Activated CD4-positive, CD25-positive, alpha-beta regulatory T cell treated with anti-CD3 and anti-CD28 coated beads, Interleukin-2, amount 50 U/mL, for 16 hours (primary cell): ENCODE results near the gene MFSD2B.
"Not testable (repeated sequence)": the region's sequence is repeated elsewhere in the genome, so short reads cannot be mapped to it uniquely, and the experiment has no call there.

Experiments
- DNase-seq: peaks from one replicate; pipeline ENCODE4 v3.0.0-alpha.2; 2020; ENCODE audit warnings: low read depth, low spot score

MFSD2B gene

DNA sequence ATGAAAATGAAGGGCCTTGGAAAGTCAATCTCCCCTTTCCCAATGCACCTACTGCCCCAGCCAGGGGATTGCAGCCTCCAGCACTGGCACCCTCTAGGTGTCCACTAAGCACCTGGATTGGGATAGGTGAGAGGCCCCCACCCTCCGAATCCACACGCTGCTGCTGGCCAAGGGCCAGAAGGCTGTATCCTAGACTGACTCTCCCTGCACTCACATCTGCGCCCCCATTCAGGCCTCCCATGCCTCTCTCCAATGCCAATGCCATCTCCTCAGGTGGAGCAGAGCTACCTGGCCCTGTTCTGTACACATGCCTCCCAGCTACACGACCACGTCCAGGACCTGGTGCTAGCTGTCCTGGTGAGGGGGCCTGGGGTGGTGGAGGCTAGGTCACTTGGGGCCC lies 9.8 kb downstream of the MFSD2B start:
- no peak for DNase-seq

DNA sequence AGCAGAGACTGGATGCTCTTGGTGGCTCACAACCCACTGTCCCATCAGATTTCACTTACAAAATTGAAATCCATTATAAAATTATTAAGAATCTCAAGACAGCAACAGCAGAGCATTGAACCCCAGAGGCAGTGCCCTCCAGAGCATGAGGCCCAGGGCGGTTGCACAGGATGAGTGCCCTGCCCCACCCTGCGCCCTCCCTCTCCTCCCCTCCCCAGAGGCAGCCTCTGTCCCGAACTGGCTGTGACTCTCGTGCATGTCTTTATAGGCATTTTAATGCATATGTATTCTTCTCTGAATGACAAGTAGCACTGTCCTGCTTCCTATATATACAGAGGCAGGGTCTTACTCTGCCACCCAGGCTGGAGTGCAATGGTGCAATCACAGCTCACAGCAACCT lies 10.4 kb downstream of the MFSD2B start:
- DNase-seq, result no peak

DNA sequence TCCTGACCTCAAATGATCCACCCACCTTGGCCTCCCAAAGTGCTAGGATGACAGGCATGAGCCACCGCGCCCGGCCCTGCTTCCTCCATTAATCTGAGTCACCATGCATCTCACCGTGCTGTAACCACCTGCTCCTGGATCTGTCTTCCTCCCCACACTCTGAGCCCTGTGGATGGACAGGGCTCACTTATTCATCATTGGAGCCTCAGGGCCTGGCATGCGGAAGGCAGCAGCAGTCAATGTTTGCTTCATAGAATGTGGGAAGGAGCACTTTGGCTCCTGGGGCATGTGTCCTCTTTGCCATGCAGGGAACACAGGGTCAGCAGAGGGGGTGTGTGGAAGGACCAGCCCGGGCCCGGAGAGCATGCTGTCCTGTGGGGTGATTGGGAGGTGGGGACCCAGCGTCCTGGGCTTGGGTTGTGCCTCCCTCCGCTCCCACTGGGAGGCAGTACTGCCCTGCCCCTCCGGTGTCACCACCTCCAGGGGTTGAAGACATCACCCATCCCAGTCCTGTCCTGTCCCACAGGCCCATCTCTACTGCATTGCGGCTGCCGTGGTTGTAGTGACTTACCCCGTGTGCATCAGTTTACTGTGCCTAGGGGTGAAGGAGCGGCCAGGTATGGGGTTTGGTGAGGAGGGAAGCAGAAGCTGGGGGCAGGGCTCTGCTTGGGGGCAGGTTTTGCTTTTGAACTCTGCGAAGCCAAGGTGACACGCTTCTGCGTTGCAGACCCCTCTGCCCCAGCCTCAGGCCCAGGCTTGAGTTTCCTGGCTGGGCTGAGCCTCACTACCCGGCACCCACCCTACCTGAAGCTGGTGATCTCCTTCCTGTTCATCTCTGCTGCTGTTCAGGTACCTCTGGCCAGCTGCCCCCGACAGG lies 11.5 kb downstream of the MFSD2B start:
- no peak for DNase-seq

DNA sequence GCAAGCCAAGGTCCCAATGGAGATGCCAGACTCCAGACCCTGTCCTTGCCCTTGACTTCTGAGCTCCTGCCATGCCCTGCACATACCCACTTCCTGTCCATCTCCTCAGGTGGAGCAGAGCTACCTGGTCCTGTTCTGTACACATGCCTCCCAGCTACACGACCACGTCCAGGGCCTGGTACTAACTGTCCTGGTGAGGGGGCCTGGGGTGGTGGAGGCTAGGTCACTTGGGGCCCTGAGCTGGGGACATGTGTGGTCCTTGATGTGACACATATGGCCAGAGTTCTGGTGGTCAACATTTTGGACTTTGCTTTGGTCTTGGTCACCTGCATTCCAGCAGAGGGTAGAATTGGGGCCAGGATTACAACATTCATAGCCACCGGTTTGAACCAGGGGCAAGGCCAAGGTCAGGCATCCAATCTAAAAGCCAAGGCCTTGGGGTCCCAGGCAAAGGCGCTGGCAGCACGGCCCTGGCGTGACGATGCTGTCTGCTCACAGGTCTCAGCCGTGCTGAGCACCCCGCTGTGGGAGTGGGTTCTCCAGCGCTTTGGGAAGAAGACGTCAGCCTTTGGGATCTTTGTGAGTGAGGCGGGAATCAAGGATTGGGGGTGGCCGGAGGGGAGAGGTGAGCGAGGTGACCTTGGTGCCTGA lies 12.6 kb downstream of the MFSD2B start:
- no peak for DNase-seq

DNA sequence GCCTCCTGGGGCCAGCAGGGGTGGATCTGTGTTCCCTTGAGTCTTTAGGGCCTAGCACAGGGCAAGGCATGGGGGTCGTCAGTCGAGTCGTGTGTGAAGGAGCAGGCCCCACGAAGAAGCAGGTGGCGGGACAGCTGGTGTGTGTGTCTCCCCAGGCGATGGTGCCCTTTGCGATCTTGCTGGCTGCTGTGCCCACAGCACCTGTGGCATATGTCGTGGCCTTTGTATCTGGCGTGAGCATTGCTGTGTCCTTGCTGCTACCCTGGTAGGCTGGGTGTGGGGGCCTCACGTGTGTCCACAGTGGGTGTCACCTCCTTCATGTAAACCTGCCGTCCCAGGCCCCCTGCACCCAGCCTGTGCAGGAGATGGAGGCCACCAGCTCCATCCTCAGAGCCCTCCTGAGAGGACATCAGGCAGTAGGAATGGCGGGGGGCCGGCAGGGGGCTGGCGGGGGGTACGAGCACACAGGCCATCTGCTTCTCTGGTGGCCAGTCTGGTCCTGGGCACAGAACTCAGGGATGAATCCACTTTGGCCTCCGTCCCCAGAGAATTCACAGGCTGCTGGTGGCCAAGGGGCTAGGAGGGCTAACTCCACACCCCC lies 13.2 kb downstream of the MFSD2B start:
- no peak for DNase-seq

DNA sequence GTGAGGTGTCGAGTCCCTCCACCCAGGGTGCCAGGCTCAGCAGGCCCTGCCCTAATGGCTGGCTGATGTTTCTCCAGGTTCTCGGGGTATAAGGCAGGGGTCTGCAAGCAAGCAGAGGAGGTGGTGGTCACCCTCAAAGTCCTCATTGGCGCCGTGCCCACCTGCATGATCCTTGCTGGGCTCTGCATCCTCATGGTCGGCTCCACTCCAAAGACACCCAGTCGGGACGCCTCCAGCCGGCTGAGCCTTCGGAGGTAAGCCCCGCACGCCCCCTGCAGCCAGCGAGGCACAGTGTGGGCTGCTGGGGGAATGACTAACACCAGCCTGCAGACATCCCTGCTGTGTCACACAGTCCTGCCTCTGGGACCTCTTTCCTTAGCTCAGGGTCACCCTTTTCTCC lies 14.1 kb downstream of the MFSD2B start:
- no peak for DNase-seq

DNA sequence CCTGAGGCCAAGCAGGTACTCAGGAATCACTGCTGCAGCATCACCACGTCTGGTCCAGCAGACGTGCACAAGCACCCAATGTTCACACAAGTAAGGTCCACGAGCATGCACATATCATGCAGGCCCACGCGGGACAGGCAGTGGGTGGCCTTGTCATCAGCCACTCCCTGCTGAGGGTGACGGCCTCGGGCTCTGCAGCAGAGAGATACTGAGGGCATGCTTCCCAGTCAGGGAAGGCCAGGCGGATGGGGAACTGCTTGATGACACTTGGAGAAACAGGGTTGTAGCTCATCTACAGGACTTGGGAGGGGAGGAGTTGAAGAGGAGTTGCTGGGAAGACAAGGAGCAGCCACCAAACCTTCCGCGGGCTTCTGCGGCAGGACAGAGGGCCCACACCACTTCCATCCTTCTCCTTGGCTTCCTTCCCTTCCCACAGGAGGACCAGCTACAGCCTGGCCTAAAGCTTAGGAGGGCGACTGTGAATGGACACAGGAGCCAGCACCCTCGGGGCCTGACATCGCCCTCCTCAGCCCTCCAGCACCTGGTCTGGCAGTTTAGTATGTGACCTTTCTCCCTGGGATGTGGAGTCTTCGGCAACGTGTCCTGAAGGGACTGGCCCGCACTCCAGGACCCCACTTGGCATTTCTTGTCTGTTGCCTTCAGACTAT lies 15.2 kb downstream of the MFSD2B start:
- DNase-seq, result no peak

DNA sequence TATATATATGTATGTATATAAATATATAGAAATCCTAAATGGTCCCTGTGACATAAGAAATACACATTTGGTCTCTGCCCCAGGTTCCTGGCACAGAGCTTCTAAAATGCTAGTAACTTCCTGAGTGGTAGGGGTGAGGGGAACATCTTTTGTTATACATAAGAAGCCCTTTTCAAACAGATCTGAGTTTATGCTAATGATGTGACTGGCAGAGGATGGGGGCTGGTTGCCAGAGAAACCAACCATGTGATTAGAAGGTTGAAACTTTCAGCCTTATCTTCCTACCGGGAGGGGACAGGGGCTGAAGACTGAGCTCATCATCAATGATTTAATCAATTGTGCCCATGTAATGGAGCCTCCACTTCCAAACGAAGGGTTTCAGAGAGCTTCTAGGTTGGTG lies 16.3 kb downstream of the MFSD2B start:
- DNase-seq, result no peak

DNA sequence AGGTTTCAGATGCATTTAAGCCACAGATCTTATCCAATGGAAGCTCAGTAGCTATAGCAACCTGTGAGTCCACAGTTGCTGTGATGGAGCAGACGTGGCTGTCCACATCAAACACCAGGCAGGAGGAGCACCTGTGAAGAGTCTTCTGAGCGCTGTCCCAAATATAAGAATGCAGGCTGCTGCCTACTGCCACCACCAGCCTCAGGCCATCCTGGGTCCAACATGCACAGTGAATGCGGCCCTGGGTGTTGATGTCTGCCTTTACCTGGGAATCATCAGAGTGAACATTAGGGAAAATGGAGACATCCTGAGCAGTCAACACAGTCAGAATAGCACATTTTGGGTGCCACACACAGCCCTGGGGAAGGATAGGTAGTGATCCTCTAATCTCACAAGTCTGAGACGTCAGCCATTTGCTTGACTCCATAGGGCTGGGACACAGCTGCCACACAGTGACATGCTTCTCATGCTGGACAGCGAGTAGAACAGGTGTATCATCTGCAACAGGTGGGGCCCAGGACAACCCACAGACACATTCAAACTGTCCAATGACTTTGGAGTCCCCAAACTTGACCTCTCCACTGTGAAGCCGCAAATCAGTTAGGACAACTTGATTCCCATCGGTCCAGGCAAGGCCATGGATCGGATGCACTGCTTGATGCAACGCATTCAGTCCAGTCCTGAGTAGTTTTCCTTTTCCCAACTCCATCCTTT lies 29.1 kb downstream of the MFSD2B start:
- DNase-seq, result no peak

DNA sequence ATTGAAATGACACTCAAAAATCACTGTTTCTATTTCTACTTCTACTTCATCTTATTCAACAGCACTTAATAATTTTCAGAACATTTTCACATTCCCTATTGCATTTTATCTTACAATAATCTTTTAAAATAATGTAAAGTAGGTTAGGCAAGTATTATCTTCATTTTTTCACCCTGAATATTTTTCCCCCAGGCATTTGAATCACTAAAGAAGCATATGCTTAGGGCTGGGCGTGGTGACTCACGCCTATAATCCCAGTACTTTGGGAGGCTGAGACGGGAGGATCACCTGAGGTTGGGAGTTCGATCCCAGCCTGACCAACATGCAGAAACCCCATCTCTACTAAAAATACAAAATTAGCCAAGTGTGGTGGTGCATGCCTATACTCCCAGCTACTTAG lies 30.6 kb downstream of the MFSD2B start:
- DNase-seq, result no peak

DNA sequence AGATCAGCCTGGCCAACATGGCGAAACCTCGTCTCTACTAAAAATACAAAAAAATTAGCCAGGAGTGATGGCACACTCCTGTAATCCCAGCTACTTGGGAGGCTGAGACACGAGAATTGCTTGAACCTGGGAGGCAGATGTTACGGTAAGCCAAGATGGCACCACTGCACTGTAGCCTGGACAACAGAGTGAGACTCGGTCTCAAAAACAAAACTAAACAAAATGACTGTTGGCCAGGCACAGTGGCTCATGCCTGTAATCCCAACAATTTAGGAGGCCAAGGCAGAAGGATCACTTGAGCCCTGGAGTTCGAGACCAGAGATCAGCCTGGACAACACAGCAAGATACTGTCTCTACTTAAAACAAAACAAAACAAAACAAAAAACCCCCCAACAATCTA lies 33.2 kb downstream of the MFSD2B start:
- not testable (repeated sequence) for DNase-seq

DNA sequence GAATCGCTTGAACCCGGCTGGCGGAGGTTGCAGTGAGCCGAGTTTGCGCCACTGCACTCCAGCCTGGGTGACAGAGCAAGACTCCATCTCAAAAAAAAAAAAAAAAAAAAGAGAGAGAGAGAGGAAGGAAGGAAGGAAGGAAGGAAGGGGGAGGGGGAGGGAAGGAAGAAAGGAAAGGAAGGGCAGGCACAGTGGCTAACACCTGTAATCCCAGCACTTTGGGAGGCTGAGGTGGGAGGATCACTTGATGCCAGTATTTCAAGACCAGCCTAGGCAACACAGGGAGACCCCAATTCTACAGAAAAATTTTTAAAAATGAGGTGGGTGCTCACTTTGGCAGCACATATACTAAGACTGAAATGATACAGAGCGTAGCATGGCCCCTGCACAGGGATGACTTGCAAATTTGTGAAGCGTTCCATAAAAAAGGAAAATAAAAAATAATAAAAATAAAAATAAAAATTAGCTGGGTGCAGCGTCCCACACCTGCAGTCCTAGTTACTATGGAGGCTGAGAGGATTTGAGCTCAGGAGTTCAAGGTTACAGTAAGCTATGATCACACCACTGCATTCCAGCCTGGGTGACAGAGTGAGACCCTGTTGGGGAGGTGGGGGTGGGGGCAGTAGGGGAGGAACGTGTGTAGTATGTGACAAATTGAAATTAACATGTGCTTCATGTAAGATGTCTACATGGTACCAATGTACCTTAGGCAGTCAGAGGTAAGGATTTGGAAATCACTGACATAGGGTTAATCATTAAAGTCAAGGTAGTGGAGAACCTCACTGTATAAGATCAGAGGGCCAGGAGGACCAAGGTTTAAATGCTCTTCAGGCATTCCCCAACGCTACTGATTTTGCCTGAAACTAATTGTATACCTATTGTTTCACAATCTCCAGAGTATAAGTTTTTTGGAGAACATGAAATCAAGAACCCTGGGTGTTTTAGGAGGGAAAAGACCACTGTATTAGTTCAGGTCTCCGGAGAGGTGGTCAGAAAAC lies 35.9 kb downstream of the MFSD2B start:
- DNase-seq, result no peak

DNA sequence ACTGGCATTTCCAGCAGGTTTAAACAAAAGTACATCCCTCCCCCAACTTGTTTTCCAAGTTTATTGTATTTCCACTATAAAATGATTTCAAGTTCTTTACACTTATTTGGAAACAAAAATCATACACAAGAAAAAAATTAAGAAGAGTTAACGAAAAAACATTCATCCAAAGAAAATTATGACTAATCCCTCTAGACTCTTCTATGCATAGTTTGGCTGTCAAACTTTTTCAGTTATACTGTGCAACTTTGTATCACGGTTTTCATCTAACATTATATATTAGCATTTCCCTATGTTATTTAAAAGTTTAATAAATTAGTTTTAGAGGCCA lies 36.7 kb downstream of the MFSD2B start:
- DNase-seq, result no peak

DNA sequence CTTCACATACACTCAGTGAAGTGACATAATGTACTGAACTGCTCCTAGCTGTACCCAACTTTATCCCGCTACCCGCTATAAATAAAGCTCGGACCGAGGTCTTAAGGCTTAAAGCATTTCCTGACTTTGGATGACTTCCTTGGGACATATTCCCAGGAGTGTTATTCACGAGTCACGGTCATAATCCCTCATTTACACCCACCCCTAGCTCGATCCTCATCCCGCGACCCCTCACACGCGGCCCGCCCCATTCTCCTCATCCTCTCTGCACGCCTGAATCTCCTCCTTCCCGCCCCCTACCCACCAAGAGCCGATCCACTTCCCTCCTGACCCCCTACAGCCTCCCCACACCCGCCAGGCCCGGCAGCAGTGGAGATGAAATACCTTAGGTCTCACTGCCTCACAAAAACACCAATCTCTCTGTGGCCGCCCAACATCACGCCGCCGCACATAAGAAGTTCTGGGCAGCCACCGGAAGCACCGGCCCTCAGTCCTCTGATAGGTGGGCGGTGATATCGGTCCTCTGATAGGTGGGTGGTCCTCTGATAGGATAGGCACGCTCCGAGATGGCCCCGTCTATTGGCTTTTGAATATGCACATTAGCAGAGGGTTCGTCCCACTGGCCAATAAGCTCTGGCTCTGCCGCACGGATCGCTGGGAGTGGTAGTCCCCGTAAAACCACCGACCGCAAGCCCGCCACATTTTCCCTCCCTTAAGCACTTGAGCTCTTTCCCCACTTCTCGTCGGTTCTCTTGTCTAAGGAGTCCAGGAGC lies 37.2 kb downstream of the MFSD2B start, which contains the start of gene WDCP:
WDCP (minus strand) TSS at position 462 of the 773 bp plus-strand sequence. CDS start 7,897 bp downstream, outside the sequence.
- DNase-seq, result peak; percentile 91

DNA sequence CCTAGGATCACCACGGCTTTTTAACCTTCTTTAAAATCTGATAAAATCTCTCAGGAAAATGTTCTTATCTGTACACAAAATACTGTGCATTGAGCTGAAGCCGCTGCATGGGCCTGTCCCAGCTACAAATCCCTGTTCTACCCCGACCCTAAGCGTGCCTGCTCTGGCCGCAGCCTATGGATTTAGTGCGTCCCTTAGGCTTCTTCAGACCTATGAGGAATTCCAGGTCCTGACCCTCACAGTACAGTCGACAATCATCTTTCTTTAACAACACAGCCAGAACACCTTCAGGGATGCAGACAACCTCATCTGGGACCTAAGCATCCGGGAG lies 37.8 kb downstream of the MFSD2B start:
- no peak for DNase-seq

DNA sequence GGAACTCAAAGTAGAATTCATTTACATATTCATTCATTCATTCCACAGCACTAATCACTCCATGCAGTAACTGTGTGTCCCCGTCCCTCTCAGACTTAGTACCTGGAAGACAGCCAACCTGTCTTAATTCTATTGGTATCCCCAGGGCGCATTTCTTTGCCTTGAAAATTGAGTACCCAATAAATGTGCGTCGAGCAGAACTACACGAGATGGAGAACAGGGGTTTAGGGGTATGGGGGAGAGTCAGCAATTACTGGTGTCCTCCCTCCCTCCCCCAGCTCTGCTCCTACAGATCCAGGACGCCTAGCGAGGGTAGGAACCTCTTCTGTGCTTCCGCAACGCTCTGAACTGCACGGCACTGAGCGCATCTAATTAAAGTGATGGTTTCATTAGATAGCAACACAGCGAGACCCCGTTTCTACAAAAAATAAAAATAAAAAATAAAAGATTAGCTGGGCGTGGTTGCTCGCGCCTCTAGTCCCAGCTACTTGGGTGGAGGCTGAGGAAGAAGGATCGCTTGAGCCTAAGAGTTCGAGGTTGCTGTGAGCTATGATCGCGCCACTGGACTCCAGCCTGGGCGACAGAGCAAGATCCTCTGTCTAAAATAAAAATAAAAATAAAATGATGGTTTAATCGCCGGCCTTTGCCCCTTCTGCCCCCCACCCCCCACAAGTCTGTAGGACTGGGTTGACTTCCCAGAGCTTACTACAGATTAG lies 39.0 kb downstream of the MFSD2B start:
- no peak for DNase-seq

DNA sequence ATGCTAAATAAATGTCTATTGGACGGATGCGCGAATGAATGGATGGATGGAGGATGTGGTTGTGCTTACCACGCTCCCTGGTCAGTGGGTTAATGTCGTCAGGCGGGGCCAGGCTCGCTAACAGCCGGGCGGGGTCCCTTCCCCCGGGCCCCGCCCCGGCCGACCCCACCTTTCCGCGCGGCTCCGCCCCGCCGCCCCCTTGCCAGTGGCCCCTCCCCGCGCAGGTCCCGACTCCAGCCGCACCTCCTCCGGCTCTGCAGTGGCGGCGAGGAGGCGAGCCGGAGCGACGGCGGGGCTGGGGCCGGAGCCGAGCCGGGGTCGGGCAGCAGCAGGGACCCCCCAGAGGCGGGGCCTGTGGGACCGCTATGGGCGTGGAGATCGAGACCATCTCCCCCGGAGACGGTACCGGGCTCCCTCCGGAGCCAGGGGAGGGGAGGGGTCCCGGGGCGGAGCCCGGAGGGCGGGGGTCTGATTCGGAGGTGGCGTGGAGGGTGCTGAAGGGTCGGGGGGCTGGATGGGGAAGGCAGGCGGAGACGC lies 39.7 kb downstream of the MFSD2B start, which contains the start of gene FKBP1B:
FKBP1B (plus strand) TSS at position 257 of the 537 bp plus-strand sequence; CDS start at position 366, 109 bp downstream.
- no peak for DNase-seq
